DMS153 (cell line): ENCODE data around the gene S100A16.
"Not testable (repeated sequence)": the region's sequence is repeated elsewhere in the genome, so short reads cannot be mapped to it uniquely, and the experiment has no call there.

Source experiments
- DNase-seq: peaks from one replicate; lab custom pipeline; 2025; lab: John Stamatoyannopoulos, UW

Gene S100A16

GRCh38 chr1:153612755-153613331 lies at the start of gene S100A16:
S100A16 (minus strand) TSS chr1:153613137; CDS start chr1:153608151, 4,986 bp downstream.
- no peak for DNase-seq

GRCh38 chr1:153662269-153662668 lies 49.3 kb upstream of the S100A16 start:
- no peak for DNase-seq

GRCh38 chr1:153661111-153661708 lies 48.3 kb upstream of the S100A16 start:
- no peak for DNase-seq

- no peak for DNase-seq
Measured at GRCh38 chr1:153659656-153660055, 46.7 kb upstream of the S100A16 start.

GRCh38 chr1:153659175-153659534 lies 46.2 kb upstream of the S100A16 start:
- DNase-seq = no peak

- peak; percentile 88 for DNase-seq
Measured at GRCh38 chr1:153658400-153659174, 45.6 kb upstream of the S100A16 start, which contains the start of gene SNAPIN. SNAPIN (plus strand) TSS chr1:153658703; CDS start chr1:153658744, 41 bp downstream.

- DNase-seq = peak; percentile 67
Measured at GRCh38 chr1:153655333-153655732, 42.4 kb upstream of the S100A16 start.

GRCh38 chr1:153652805-153653500 lies 40.0 kb upstream of the S100A16 start:
- no peak for DNase-seq

GRCh38 chr1:153651771-153652170 lies 38.8 kb upstream of the S100A16 start:
- DNase-seq = no peak

GRCh38 chr1:153649863-153650235 lies 36.9 kb upstream of the S100A16 start:
- peak; percentile 74 for DNase-seq

GRCh38 chr1:153649137-153649862 lies 36.4 kb upstream of the S100A16 start:
- no peak for DNase-seq

GRCh38 chr1:153648000-153648643 lies 35.2 kb upstream of the S100A16 start:
- no peak for DNase-seq

- no peak for DNase-seq
Measured at GRCh38 chr1:153647346-153647714, 34.4 kb upstream of the S100A16 start.

GRCh38 chr1:153646672-153647345 lies 33.9 kb upstream of the S100A16 start:
- no peak for DNase-seq

- no peak for DNase-seq
Measured at GRCh38 chr1:153643816-153644215, 30.9 kb upstream of the S100A16 start.

- no peak for DNase-seq
Measured at GRCh38 chr1:153643100-153643499, 30.2 kb upstream of the S100A16 start.

GRCh38 chr1:153642161-153642560 lies 29.2 kb upstream of the S100A16 start:
- DNase-seq = no peak

GRCh38 chr1:153640861-153641260 lies 27.9 kb upstream of the S100A16 start:
- no peak for DNase-seq

- not testable (repeated sequence) for DNase-seq
Measured at GRCh38 chr1:153640213-153640612, 27.3 kb upstream of the S100A16 start.

- DNase-seq = no peak
Measured at GRCh38 chr1:153639280-153639679, 26.3 kb upstream of the S100A16 start.

- no peak for DNase-seq
Measured at GRCh38 chr1:153638261-153638660, 25.3 kb upstream of the S100A16 start.
